Tibial nerve (tissue), 4 donors: Measurements from ENCODE around the gene C12orf57. TPM values are rescaled to one million over a fixed set of nuclear protein-coding genes. Genes with fewer than 3 reads are reported as not detected.

ENCODE experiments used
- DNase-seq, 2 donors: peaks; one replicate each; pipeline ENCODE4 v3.0.0-alpha.2; 2019; ENCODE audit warnings: low spot score in 2 of 2
- H3K27ac ChIP-seq, 4 donors: fragments of 200-600 bp; sonication (generic) in 3 of 4; one replicate each; pipeline ENCODE4 v1.5.1; 2017 to 2019; ENCODE audit warnings: mild to moderate bottlenecking in 1 of 4
- H3K27me3 ChIP-seq, 2 donors: fragments of 200-600 bp; sonication (generic) in 1 of 2; one replicate each; pipeline versions ENCODE4 v1.5.1 to v1.6.0; 2017 to 2019
- H3K36me3 ChIP-seq, 3 donors: fragments of 200-600 bp; sonication (generic); one replicate each; pipeline ENCODE4 v1.5.1; 2018 to 2019
- H3K4me1 ChIP-seq, 4 donors: fragments of 200-600 bp; sonication (generic) in 3 of 4; one replicate each; pipeline ENCODE4 v1.5.1; 2017 to 2019
- H3K4me3 ChIP-seq, 4 donors: fragments of 200-600 bp; sonication (generic) in 3 of 4; one replicate each; pipeline ENCODE4 v1.5.1; 2017 to 2019; ENCODE audit warnings: mild to moderate bottlenecking in 1 of 4, moderate library complexity in 1 of 4
- H3K9me3 ChIP-seq, 4 donors: fragments of 200-600 bp; sonication (generic) in 3 of 4; one replicate each; pipeline ENCODE4 v1.5.1; 2017 to 2019
- CTCF ChIP-seq, 5 experiments: fragments of 200-600 bp in 3 of 5; fragments of 450-650 bp in 2 of 5; sonication (generic) in 3 of 5; IDR thresholded peaks; one replicate each; pipeline ENCODE4 v1.5.1; 2016 to 2019; ENCODE audit warnings: antibody characterized with exemption in 5 of 5, mild to moderate bottlenecking in 3 of 5, moderate library complexity in 2 of 5
- EP300 ChIP-seq, 2 donors: sonication (generic); formaldehyde crosslinking; IDR thresholded peaks; one replicate each; pipeline ENCODE4 v1.6.1; 2017; ENCODE audit warnings: antibody characterized with exemption in 2 of 2, mild to moderate bottlenecking in 1 of 2
- POLR2A ChIP-seq, 2 donors: fragments of 450-650 bp; IDR thresholded peaks; one replicate each; pipeline ENCODE4 v1.6.1; 2017; ENCODE audit warnings: antibody characterized with exemption in 2 of 2, mild to moderate bottlenecking in 2 of 2, moderate library complexity in 2 of 2
- WGBS, 2 donors: methylation state at CpG; one replicate each; pipeline ENCODE4 v1.1.5; 2018; 5-methylcytosine and 5-hydroxymethylcytosine counted together
- total RNA-seq, 4 donors: library from RNA; depleted of rRNA; stranded (reverse); fragments of >200 nt; gene quantifications; one replicate each; pipeline ENCODE4 v1.1.0, GENCODE V29; 2016

C12orf57 gene
- total RNA-seq, 4 donors from 2014 or later = 569 to 764 (median 665) TPM

- H3K27me3 ChIP-seq = no peaks in the 10 kb centered on the region
- H3K27ac ChIP-seq = no peak overlapping the region
- H3K36me3 ChIP-seq = peaks cover 0 to 70% (median 0%) of the 10 kb centered on the region in 3 donors
- peaks cover 0 to 29% (median 13%) of the 10 kb centered on the region in 4 donors for H3K4me1 ChIP-seq
- H3K4me3 ChIP-seq = no peak overlapping the region
- DNase-seq = no peak
- TF ChIP-seq POLR2A (IDR thresholded peaks at IDR 0.05) = no peak
- TF ChIP-seq EP300 (IDR thresholded peaks at IDR 0.05) = no peak
- TF ChIP-seq CTCF (IDR thresholded peaks at IDR 0.05) = no peak
- WGBS, 2 donors = 70% methylated on average over 7 of the region's 7 CpGs
- H3K9me3 ChIP-seq = no peaks in the 10 kb centered on the region
These were observed 24.2 kb upstream of the C12orf57 start for GRCh38 chr12:6919588-6919987.

- Histone ChIP-seq H3K9me3 (no peaks in the 10 kb centered on the region), H3K36me3 (peaks cover 0 to 65% (median 0%) of the 10 kb centered on the region in 3 donors), H3K27me3 (no peaks in the 10 kb centered on the region), H3K27ac (no peak overlapping the region), H3K4me1 (peaks cover 3 to 30% (median 16%) of the 10 kb centered on the region in 4 donors), H3K4me3 (no peak overlapping the region)
- 81 to 82% methylated on average over 7 of the region's 7 CpGs for WGBS, 2 donors
- TF ChIP-seq POLR2A (IDR thresholded peaks at IDR 0.05) (no peak), EP300 (IDR thresholded peaks at IDR 0.05) (no peak), CTCF (IDR thresholded peaks at IDR 0.05) (no peak)
- no peak for DNase-seq
These were observed 22.3 kb upstream of the C12orf57 start for GRCh38 chr12:6921539-6921938.

DNA sequence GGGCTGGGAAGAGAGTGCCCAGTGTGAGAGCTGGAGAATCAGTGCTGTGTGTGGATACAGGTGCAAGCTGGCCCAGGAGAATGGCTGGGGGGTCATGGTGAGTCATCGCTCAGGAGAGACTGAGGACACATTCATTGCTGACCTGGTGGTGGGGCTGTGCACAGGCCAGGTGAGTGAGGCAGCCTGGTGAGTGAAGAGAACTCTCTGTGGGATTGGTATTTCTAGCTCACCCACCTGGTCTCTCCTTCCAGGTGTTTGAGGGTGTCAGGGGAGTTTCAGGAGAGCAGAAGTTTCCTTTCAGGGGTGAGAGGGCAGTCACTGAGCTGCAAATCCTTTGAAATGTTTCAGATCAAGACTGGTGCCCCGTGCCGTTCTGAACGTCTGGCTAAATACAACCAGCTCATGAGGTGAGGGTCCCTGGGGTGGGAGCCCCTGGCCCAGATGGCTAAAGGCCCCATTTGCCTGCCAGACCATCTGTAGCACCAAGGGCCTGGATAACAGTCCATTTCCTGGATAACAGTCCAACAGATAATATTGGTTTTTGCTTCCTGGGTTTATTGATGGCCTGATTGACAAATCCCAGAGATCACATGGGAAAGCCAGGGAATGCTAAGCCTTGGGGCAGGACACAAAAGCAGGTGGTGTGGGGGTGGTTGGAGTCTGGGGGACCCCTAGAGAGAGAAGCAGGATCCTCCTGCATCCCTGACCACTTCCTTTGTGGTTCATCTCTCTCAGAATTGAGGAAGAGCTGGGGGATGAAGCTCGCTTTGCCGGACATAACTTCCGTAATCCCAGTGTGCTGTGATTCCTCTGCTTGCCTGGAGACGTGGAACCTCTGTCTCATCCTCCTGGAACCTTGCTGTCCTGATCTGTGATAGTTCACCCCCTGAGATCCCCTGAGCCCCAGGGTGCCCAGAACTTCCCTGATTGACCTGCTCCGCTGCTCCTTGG is 21.6 kb upstream of the C12orf57 start:
- no peak for TF ChIP-seq POLR2A (IDR thresholded peaks at IDR 0.05)
- no peak for TF ChIP-seq CTCF (IDR thresholded peaks at IDR 0.05)
- TF ChIP-seq EP300 (IDR thresholded peaks at IDR 0.05) = no peak
- no peak for DNase-seq
- H3K27ac ChIP-seq = no peak overlapping the region
- no peaks in the 10 kb centered on the region for H3K27me3 ChIP-seq
- H3K36me3 ChIP-seq = peaks cover 0 to 58% (median 0%) of the 10 kb centered on the region in 3 donors
- no peaks in the 10 kb centered on the region for H3K9me3 ChIP-seq
- H3K4me3 ChIP-seq = no peak overlapping the region
- peaks cover 3 to 37% (median 23%) of the 10 kb centered on the region in 4 donors for H3K4me1 ChIP-seq
- WGBS, 2 donors = 68 to 90% methylated on average over 6 to 9 of the region's 9 CpGs

GRCh38 chr12:6923003-6923732 is 20.7 kb upstream of the C12orf57 start:
- H3K4me3 ChIP-seq = no peak overlapping the region
- H3K27me3 ChIP-seq = no peaks in the 10 kb centered on the region
- DNase-seq = no peak
- peaks cover 3 to 37% (median 23%) of the 10 kb centered on the region in 4 donors for H3K4me1 ChIP-seq
- TF ChIP-seq POLR2A (IDR thresholded peaks at IDR 0.05) = no peak
- no peak for TF ChIP-seq EP300 (IDR thresholded peaks at IDR 0.05)
- no peak for TF ChIP-seq CTCF (IDR thresholded peaks at IDR 0.05)
- WGBS, 2 donors = 67 to 75% methylated on average over 10 of the region's 10 CpGs
- peak overlapping the region in 1 of 4 donors; percentile 99 for H3K27ac ChIP-seq
- peaks cover 0 to 49% (median 0%) of the 10 kb centered on the region in 3 donors for H3K36me3 ChIP-seq
- no peaks in the 10 kb centered on the region for H3K9me3 ChIP-seq
